GM18507 (cell line): Measurements from ENCODE around the gene CSNK1D.
"Not testable (repeated sequence)": the region's sequence is repeated elsewhere in the genome, so short reads cannot be mapped to it uniquely, and the experiment has no call there.

ENCODE experiments used
- DNase-seq: peaks from one replicate; pipeline ENCODE4 v3.0.0; 2011; ENCODE audit warnings: low read depth; ENCODE audit not compliant: insufficient read length; ENCODE audit errors: extremely low spot score
- FAIRE-seq: peaks from 2 replicates; lab custom pipeline; 2011; peaks lifted over from hg19 to GRCh38; lab: Jason Lieb, UNC

Gene CSNK1D

DNA sequence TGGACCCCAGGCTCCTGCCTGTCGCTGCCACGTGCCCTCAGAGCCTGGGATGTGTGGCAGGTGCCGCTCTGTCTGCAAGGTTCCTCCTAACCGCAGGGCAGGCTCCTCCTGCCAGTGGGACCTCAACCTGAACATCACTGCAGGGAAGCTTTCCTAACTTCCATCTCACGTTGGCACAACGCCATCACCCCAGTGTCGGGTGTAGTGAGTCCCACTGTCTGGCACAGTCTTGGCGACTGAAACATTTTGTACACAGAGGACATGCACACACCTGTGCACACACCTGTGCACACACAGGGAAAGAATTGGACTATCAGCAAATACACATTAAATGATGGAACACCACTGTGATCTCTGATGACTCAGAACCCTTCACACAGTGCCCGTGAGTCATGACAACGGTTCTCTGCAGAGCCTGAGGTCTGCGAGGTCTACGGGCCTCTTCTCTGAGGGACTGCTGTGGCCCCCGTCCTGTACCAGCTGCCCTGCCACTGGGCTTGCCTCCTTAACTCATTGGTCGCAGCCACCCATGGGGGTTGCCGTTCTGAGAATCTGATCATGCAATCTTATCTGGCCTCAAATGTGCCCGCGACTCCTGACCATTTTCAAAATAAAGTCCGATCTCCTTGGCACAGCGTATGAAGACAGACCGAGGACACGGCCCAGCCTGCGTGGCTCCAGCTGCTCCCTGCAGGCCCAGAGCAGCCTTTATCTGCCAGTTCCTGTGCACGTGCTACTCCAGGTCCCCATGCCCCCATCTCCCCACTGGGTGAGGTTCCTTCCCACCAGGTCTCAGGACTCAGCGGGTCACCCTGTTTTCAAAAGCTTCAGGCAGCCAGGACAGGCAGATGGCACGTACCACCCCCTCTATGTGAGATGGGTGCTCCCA, 68.4 kb downstream of the CSNK1D start:
- DNase-seq (no peak), FAIRE-seq (no peak)

DNA sequence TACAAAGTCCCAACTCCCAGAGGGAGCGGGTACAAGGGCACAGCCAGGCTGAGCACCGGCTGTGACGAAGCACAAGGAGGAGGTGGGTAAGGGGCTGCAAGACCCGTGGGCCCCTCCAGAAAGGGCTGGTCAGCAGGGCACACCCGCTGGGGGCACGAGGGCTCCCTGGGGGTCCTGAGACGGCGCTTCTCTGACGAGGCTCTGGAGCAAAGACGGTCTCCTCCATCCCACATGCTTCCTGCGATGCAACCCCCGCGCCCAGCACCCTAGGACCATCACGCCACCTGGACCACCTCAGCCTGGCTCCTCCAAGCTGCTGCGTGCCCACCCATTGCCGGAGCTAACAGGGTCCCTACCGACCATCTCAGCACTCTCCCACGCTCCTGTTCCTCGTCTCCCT, 69.6 kb downstream of the CSNK1D start:
- no peak for FAIRE-seq

DNA sequence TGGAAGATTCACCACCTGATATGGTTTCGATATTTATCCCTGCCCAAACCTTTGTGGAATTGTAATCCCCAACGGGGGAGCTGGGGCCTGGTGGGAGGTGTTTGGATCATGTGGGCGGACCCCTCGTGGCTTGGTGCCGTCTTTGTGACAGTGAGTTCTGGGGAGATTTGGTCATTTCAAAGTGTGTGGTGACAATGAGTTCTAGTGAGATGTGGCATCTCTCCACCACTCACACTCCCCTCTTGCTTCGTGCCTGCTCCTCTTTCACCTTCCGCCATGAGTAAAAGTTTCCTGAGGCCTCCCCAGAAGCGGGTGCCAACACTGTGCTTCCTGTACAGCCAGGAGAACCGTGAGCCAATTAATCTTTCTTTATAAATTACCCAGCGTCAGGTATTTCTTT, 70.5 kb downstream of the CSNK1D start:
- FAIRE-seq (no peak), DNase-seq (no peak)

More for the DNA sequence above, 69.6 kb downstream of the CSNK1D start:
- no peak for DNase-seq

DNA sequence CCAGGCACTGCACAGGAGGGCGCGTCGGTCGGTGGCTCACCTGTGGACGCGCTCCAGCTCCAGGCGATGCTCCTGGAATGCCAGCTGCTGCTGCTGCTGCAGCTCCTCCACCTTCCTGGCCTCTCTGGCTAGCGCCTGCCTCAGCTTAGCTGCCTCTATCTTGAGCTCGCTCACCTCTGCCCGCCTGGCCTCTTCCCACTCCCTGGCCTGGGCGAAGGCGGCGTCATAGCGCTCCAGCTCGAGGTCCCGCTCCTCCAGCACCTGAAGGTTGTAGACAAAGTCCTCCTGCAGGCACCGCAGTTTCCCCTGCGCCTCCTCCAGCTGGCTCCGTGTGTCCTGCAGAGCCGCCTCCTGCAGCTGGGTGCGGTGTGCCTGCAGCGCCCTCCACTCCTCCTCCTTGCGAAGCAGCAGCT, 72.0 kb downstream of the CSNK1D start:
- no peak for FAIRE-seq

DNA sequence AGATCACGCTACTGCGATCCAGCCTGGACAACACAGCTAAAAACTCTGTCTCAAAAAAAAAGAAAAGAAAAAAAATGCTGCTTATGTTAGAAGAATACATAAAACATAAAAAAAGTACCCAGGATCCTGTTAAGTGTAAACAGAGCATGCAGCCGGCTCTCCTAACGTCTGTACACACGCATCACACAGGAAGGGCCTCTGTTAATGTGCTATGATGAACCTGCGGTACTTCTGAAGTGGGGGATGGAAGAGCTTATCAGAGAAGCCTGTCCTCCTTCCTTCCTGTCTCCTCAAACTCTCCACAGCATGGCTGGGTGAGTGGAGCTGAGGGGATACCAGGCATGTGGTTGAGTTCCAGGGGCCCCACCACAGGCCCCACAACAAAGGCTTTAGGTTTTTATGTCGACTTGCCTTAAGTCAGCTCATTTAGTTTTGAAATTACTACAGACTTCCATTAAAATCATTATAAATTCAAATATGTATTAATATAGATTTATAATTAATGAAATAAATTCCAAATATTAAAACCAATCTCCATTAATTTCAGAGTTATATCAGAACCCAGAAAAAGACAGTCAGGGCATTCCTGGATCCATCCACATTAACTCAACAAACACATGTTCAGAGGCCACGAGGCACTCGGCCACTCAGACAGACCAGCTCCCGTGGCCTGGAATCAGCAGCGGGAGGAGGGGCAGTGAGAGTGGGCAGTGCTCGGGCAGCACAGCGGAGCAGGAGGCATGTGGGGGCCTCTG, 72.6 kb downstream of the CSNK1D start:
- FAIRE-seq (no peak), DNase-seq (no peak)

More for the DNA sequence above, 72.0 kb downstream of the CSNK1D start:
- no peak for DNase-seq

DNA sequence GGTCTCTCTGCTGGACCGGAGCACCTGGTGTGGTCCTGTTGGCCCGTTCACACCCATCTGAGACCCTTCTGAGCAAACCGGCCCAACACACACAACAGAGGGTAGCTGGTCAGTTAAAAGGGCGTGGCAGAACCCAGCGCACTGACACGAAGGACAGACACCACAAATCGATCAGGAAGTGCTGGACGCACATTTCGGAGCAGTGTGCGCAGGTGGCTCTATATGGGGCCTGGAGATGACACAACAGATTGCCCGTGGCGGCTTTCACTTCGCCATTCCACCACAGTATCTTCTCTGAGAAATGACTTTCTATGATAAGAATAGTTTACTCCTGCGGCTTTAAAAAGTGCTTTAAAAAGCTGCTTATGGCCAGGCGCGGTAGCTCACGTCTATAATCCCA, 73.4 kb downstream of the CSNK1D start:
- no peak for FAIRE-seq
- no peak for DNase-seq

DNA sequence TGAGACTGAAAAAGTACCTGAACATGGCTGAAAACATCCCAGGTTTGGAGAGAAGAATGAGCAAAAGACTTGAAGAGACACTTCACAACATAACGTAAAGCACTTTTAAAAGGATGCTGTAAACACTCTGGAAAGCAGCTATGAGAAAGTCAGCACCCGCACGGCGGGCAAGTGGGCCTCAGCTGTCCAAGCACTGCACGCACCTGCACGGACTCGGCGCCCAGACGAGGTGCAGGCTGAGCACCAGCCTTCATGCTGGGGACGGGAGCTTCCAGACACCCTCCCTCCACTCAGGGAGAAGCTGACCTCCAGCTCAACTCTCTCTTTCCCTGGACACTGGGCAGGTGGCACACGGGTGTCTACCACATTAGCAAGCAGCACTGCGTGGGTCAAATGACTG, 74.0 kb downstream of the CSNK1D start:
- no peak for DNase-seq
- FAIRE-seq: no peak

DNA sequence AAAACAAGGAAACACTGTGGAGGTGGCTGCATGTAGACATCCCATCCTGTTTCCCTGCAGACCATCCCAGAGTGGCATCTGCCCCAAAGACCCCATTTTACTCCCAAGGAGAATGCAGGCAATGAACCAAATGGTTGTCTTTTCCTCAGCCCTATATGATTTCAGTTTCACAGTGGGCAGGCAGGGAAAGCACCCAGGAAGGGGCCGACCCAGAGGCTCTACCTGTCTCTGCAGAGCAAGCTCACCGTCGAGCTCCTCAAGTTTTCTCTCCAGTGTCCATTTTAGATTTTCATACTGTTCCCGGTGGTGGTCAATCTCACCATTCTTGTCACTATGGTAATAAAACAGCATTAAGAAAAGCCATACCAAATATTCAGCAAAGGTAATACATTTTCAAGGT, 75.4 kb downstream of the CSNK1D start:
- DNase-seq: no peak
- FAIRE-seq: peak; percentile 49

DNA sequence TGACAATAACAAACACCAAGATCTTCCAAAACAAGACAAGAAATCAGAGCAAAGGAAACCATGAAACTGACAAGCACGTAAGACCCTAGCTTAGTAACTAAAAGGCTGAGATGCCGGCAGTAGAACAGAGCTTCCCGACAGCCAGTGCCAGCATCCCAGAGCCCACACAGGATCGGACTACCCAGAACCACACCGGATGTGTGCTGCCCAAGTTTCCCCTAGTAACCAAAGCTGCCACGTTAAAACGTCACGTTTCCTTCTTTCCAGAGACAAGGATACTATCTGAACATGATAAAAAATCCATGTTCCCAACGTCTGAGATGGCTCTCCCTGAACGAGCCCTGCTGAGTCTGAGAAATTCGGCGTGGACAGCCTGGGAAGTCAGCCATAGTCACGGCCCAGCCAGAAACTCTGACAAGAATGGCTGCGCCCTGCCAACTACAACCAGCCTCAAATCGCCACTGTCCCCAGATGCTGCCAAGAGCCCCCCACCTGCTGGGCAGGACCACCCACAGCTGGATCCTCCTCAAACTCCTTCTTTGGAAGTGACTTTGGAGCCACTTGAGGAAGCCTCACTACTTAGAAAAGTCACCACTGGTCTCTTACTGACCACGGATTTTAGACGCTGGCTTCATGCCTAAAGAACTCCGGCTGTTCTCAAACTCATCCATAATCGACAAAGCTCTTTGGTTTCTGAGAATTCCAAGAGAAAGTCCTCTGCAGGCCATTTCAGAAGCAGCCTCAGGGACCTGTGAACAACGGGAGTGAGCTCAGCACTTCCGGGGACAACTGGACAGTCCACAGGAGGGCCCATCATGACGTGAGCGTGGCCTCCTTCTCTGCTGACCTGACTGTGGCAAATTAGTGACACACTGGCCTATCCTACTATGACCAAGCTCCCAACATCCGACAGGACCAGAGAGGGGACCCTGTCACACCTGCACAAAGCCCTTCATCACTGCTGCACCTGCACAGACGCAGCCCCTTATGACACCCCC, 77.5 kb downstream of the CSNK1D start:
- no peak for DNase-seq
- FAIRE-seq: no peak

DNA sequence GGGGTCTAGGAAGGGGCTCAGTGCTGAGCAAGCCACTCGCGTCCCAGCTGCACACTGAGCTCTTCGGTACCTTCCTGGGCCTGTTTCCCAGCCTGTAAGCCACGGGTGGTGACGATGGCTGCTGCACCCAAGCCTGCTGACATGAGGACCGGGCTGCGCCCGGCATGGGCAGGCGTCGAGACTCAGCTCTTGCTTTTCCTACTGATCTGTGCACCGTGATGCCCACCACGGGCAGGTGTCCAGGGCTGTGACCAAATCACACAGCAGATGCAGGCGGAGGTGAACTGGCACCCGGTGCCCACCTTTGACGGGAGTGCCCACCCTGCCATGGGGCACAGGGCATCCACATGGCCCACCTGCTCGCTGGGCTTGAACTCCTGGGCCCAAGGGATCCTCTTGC, 78.7 kb downstream of the CSNK1D start:
- FAIRE-seq (no peak), DNase-seq (no peak)

DNA sequence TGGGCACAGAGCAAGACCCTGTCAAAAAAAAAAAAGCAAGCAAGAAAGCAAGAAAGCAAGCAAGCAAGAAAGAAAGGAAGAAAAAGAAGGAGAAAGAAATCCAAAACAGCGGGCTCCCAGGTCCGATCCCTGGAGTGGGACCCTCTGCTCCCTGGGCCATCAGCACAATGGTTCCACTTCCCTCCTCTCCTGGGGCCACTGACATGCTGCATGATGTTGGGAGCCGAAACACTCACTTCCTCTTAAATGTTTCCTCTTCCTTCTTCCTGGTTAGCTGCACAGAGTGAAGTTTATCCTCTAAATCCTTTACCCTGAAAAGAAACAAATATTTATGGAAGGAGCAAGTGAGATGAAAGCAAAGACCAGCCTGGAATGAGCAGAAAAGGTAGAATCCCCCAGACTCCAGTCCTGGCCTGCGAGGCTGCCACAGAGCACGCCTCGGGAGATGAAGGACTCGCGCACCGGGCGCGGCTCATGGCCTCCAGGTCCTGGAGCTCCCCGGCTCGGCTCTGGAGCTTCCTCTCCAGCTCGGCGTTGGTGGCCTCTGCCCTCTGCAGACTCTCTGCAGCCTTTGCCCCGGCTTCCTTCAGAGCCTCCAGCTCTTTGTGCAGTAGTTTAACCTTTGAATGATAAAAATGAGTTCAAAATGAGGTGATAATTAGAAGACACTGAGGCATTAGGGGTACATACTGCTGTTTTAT, 79.8 kb downstream of the CSNK1D start:
- FAIRE-seq: peak; percentile 89
- DNase-seq: no peak

DNA sequence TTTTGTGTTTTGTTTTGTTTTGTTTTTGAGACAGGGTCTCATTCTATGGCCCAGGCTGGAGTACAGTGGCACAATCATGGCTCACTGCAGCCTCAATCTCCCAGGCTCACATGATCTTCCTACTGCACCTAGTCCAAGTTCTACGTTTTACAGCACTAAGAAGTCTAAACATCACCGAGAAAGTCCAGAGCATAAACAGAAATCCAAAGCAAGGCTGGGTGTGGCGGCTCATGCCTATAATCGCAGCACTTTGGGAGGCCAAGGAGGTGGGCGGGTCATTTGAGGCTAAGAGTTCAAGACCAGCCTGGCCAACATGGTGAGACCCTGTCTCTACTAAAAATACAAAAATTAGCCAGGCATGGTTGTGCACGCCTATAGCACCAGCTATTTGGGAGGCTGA, 80.5 kb downstream of the CSNK1D start:
- not testable (repeated sequence) for FAIRE-seq, DNase-seq
